PC-3 (cell line): Measurements from ENCODE around the gene TRIP11. TPM values are rescaled to one million over a fixed set of nuclear protein-coding genes. Genes with fewer than 3 reads are reported as not detected.
A peak's percentile ranks its signal among the peaks of the same experiment; 100 is the strongest.

Experiments
- ATAC-seq: fragments of 200-7000 bp; cut with Tn5 transposase; 2 replicates; pipeline ENCODE4 v1.9.1; 2020; ENCODE audit warnings: mild to moderate bottlenecking, moderate library complexity
- BruUV-seq: library from RNA; stranded (reverse); fragments of 400-500 nt; replicated peaks from 2 replicates; lab custom pipeline; 2021; lab: Mats Ljungman, UMichigan
- CTCF ChIA-PET: fragments of 300-600 bp; sonication (Branson Sonifier 250); formaldehyde crosslinking; loops from one replicate; lab custom pipeline; 2022; ENCODE audit warnings: antibody characterized with exemption; lab: Charles Lee
- POLR2A ChIA-PET: fragments of 300-600 bp; sonication (Branson Sonifier 250); formaldehyde crosslinking; loops from one replicate; lab custom pipeline; 2022; ENCODE audit warnings: antibody characterized with exemption; ENCODE audit not compliant: unreplicated experiment; lab: Charles Lee
- DNase-seq: peaks from one replicate; pipeline ENCODE4 v3.0.0-alpha.2; 2015
- H2AFZ ChIP-seq: fragments of 300-600 bp; sonication (generic); 2 replicates; pipeline ENCODE4 v1.6.0; 2016; ENCODE audit warnings: antibody characterized with exemption, low read length
- H3F3A ChIP-seq: fragments of 300-600 bp; sonication (generic); one replicate; pipeline ENCODE4 v1.6.0; 2017; ENCODE audit warnings: antibody characterized with exemption, low read length, control low read depth, mild to moderate bottlenecking; ENCODE audit not compliant: unreplicated experiment
- H3K27ac ChIP-seq: fragments of 300-600 bp; sonication (generic); 2 replicates; pipeline ENCODE4 v1.5.1; 2016; ENCODE audit warnings: mild to moderate bottlenecking, low read length
- H3K27me3 ChIP-seq: fragments of 300-600 bp; sonication (generic); 2 replicates; pipeline ENCODE4 v1.6.1; 2016; ENCODE audit warnings: low read length, mixed read lengths
- H3K36me3 ChIP-seq: fragments of 300-600 bp; sonication (generic); 2 replicates; pipeline ENCODE4 v1.6.1; 2016; ENCODE audit warnings: low read depth, mixed run types, low read length, mixed read lengths
- H3K4me1 ChIP-seq: fragments of 300-600 bp; sonication (generic); 2 replicates; pipeline ENCODE4 v1.5.1; 2016; ENCODE audit warnings: low read length; ENCODE audit not compliant: insufficient read depth
- H3K4me2 ChIP-seq: fragments of 300-600 bp; sonication (generic); 2 replicates; pipeline ENCODE4 v1.6.0; 2016; ENCODE audit warnings: low read length
- H3K4me3 ChIP-seq: fragments of 300-600 bp; sonication (generic); 2 replicates; pipeline ENCODE4 v1.5.1; 2016; ENCODE audit warnings: mild to moderate bottlenecking, low read length, mixed read lengths
- H3K79me2 ChIP-seq: fragments of 300-600 bp; sonication (generic); 2 replicates; pipeline ENCODE4 v1.6.1; 2017; ENCODE audit warnings: low read length, mixed read lengths
- H3K9ac ChIP-seq: fragments of 300-600 bp; sonication (generic); 2 replicates; pipeline ENCODE4 v1.6.0; 2016; ENCODE audit warnings: mild to moderate bottlenecking, low read length
- H3K9me2 ChIP-seq: fragments of 300-600 bp; sonication (generic); replicated peaks from 2 replicates; pipeline ENCODE4 v1.6.1; 2016; ENCODE audit warnings: mixed run types, low read length, mixed read lengths
- H3K9me3 ChIP-seq: fragments of 300-600 bp; sonication (generic); 2 replicates; pipeline ENCODE4 v1.6.1; 2016; ENCODE audit warnings: low read length, mixed read lengths
- H4K20me1 ChIP-seq: fragments of 300-600 bp; sonication (generic); 2 replicates; pipeline ENCODE4 v1.6.1; 2016; ENCODE audit warnings: low read length, mixed read lengths
- CTCF ChIP-seq: fragments of 300-600 bp; sonication (generic); conservative IDR thresholded peaks from 2 replicates; pipeline ENCODE4 v1.5.1; 2017; ENCODE audit warnings: antibody characterized with exemption, low read depth, mild to moderate bottlenecking, low read length
- EZH2 ChIP-seq: fragments of 300-600 bp; sonication (generic); IDR thresholded peaks from one replicate; pipeline ENCODE4 v1.6.1; 2017; ENCODE audit warnings: antibody characterized with exemption, mild to moderate bottlenecking, low read length; ENCODE audit not compliant: unreplicated experiment
- EZH2phosphoT487 ChIP-seq: fragments of 300-600 bp; sonication (generic); IDR thresholded peaks from 2 replicates; pipeline ENCODE4 v1.6.1; 2018; ENCODE audit warnings: mild to moderate bottlenecking, antibody characterized with exemption, low read length, borderline replicate concordance
- intact Hi-C: fragments of 100-400 bp; cut with micrococcal nuclease; formaldehyde crosslinking; loops from 2 replicates; pipeline ENCODE4 v1.9.0; 2023
- total RNA-seq: library from RNA; depleted of rRNA; stranded (reverse); fragments of >200 nt; gene quantifications from 2 replicates; pipeline ENCODE4 v1.2.3, GENCODE V29; 2014

The TRIP11 gene
- total RNA-seq, 1 experiment from 2014 or later, result 14.3 TPM

GRCh38 chr14:91946622-91947474 lies 93.0 kb downstream of the TRIP11 start:
- intact Hi-C loops, result no loop called here
- POLR2A ChIA-PET, result no interaction called here
- ATAC-seq, result no peak
- peak overlapping the region; percentile 37; the same call in 1 of the 2 replicates for H3K4me2 ChIP-seq
- no peaks in the 10 kb centered on the region for H3K9me2 ChIP-seq
- no peaks in the 10 kb centered on the region for H3K79me2 ChIP-seq
- no peak overlapping the region for H3K27ac ChIP-seq
- H2AFZ ChIP-seq, result peak overlapping the region; percentile 42; the same call in 1 of the 2 replicates
- no peak for DNase-seq
- H3K9ac ChIP-seq, result no peak overlapping the region
- H3K9me3 ChIP-seq, result no peaks in the 10 kb centered on the region
- H4K20me1 ChIP-seq, result no peaks in the 10 kb centered on the region
- TF ChIP-seq EZH2phosphoT487 (no peak), CTCF (no peak), EZH2 (no peak)
- CTCF ChIA-PET, result no interaction called here
- BruUV-seq, result no TSS peak
- H3K36me3 ChIP-seq, result no peaks in the 10 kb centered on the region
- peaks cover 22% of the 10 kb centered on the region for H3K27me3 ChIP-seq
- no peaks in the 10 kb centered on the region for H3F3A ChIP-seq
- H3K4me3 ChIP-seq, result 0 out of 2 replicates have a peak overlapping the region, but pooled peaks have one; percentile 30
- H3K4me1 ChIP-seq, result no peaks in the 10 kb centered on the region

DNA sequence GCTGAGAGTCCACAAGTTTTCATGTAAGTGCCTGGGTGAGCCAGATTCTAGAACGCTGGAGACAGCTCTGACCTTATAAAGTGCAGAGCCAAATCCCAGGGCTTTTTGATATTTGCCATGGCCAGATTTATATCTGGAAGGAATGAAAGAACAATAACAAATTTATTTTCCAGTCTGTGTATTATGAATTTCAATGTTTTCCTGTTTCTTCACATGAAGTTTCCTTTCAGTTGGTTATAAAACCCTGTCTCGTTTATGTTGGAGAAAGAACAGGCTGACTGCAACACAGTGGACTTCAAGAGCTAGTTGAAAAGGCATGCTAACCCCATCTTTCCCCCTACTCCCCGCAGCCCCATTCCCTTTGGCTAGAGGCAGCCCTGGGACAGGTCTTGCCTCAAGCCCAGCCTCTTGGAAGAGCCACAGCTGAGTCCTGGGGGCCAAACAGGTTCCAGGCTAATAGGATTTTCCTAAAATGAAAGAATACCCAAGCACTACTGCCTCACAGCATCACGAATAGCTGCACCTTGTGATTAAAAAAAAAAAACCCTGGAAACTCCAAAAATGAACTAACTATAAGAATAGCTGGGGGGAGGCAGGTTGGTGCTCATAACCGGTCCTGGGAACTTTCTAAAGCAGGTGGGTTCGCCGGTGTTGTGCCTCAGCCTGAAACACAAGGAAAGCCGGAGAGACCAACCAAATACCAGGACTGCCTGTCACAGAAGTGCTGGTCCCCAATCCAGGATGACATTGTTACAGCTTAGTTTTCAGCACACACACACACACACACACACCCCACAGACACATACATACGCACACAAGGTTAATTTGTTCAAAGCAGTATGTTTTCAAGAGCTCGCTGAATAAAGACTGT lies 93.9 kb downstream of the TRIP11 start:
- POLR2A ChIA-PET, result no interaction called here

More for the DNA sequence above, 93.9 kb downstream of the TRIP11 start:
- Histone ChIP-seq H3K27me3 (peaks cover 22% of the 10 kb centered on the region), H3K9ac (no peak overlapping the region), H3K4me3 (no peak overlapping the region), H2AFZ (no peak overlapping the region), H3K4me1 (no peaks in the 10 kb centered on the region), H3K9me3 (no peaks in the 10 kb centered on the region), H3K27ac (no peak overlapping the region), H3F3A (no peaks in the 10 kb centered on the region), H3K79me2 (no peaks in the 10 kb centered on the region), H4K20me1 (no peaks in the 10 kb centered on the region), H3K36me3 (no peaks in the 10 kb centered on the region), H3K4me2 (no peak overlapping the region), H3K9me2 (no peaks in the 10 kb centered on the region)
- TF ChIP-seq CTCF (no peak), EZH2 (no peak), EZH2phosphoT487 (no peak)
- DNase-seq, result no peak
- CTCF ChIA-PET, result no interaction called here
- BruUV-seq, result no TSS peak
- intact Hi-C loops, result no loop called here
- ATAC-seq, result no peak
